HG03045 (cell line): ENCODE measurements around the gene OLA1.

Experiments used
- ATAC-seq: cut with Tn5 transposase; IDR thresholded peaks from one replicate; pipeline ENCODE4 v1.9.1; 2021; ENCODE audit warnings: mild to moderate bottlenecking, moderate library complexity; ENCODE audit not compliant: unreplicated experiment

Gene OLA1

GRCh38 chr2:174038462-174038861 is 209.9 kb downstream of the OLA1 start:
- ATAC-seq = no peak

- ATAC-seq = no peak
Observed at GRCh38 chr2:174036825-174037224, 211.5 kb downstream of the OLA1 start.

DNA sequence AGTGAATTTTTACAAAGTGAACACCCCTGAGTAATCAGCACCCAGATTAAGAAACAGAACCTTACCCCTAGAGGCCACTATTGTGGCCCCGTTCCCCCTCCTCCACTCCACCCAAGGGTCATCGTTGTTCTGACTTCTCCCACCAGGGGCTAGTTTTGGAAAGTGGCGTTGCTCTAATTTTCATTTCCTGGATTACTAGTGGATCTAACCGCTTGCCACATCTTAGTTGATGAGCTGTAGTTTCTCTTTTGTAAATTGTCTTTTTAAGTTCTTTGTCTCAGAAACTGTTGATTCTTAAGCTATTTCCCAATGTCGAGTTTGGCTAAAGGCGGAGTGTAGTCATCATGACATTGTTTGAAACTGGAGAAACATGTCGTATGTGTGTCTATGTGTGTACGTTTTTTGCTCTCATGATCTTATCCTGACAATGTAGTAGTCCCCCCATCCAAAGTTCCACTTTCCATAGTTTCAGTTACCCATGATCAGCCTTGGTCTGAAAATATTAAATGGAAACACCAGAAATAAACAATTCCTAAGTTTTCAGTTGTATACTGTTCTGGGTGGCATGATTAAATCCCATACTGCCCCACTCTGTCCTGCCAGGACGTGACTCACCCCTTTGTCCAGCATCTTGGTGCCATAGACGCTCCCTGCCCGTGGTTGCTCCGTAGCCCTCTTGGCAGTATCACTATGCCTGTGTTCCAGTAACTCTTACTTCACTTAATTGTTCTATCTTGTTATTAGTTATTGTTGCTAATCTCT is 212.2 kb downstream of the OLA1 start:
- ATAC-seq = no peak

DNA sequence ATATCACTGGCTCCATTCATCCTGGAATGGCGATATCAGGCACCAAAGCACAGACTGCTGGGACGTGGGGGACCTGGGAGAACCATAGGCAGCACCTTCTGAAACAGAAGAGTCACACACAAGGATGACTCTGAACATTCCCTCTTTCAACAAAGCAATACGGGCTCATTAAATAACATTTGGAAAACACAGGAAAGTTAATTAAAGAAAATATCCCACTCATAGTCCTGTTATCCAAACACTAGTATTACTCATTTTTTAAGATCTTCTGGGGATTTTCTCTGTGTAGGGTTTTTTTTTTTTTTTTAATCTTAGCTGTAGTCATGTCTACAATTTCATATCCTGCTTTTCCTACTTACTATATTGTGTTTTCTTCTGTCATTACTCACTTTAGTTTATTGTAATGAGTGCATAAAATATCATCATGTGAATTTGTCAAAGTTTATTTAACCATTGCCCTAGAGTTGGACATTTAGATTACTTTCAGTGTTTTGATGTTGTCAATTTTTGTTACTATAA is 213.2 kb downstream of the OLA1 start:
- ATAC-seq = no peak

DNA sequence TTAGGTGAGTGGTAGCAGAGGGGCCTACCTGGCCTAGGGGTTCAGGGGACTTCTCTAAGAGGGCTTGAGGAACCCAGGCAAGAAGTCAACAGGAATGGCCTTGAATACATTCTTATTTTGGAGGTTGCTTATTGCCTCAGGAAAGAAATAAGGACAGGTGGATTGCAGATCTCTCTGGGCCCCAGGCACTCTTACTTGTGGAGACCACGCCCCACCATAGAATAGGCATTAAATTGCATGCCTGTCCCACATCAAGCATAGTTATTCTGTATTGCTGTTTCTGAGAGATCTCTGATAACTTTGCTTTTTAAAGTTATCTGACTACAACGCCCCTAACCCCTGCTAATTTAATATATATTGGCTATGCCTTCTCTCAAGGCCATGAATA is 215.2 kb downstream of the OLA1 start:
- ATAC-seq = no peak

- ATAC-seq = no peak
Observed at GRCh38 chr2:174031226-174031625, 217.1 kb downstream of the OLA1 start.

- ATAC-seq = no peak
Observed at GRCh38 chr2:174028935-174029334, 219.4 kb downstream of the OLA1 start.

- no peak for ATAC-seq
Observed at GRCh38 chr2:174027956-174028355, 220.4 kb downstream of the OLA1 start.

- no peak for ATAC-seq
Observed at GRCh38 chr2:174026122-174026845, 222.0 kb downstream of the OLA1 start.

DNA sequence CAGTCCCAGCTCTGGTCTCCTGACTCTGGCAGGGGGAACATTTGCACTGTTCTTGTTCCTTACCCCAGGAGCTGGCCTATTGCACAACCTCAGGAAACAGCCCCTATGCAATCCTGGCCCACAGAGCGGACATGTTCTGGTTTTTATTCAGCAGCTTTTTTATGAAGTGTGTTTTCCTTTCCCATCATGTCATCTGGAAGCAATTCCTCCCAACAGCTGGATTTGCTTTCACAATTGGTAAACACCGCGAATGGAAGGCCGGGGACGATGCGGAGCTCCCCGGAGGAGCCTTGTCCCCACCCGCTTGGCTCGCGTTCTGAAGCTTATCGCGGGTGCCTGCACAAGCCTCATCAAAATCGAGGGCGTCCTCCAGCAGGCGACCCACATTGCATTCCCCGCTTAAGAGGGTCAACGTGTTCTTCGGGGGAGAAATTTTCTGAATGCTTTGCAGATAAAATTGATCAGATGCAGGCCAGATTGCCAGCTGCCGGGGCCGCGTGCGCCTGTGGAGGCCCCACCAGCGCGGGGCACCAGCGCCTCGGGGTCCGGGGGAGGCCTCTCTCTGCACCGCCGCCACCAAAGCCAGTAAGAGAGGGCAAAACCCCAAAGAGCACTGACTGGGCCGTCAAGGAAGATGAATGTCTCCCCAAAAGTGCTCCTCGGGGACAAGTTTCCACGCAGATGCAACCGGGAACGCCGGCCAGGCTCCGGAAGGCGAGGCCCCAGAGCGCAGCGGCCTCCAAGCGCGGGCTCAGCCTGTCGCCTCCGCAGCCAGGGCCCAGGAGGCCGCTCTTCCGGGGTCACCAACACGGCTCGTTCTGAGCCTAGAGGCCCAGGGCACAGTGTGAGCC is 222.8 kb downstream of the OLA1 start:
- no peak for ATAC-seq

GRCh38 chr2:174024524-174025270 is 223.6 kb downstream of the OLA1 start:
- no peak for ATAC-seq

DNA sequence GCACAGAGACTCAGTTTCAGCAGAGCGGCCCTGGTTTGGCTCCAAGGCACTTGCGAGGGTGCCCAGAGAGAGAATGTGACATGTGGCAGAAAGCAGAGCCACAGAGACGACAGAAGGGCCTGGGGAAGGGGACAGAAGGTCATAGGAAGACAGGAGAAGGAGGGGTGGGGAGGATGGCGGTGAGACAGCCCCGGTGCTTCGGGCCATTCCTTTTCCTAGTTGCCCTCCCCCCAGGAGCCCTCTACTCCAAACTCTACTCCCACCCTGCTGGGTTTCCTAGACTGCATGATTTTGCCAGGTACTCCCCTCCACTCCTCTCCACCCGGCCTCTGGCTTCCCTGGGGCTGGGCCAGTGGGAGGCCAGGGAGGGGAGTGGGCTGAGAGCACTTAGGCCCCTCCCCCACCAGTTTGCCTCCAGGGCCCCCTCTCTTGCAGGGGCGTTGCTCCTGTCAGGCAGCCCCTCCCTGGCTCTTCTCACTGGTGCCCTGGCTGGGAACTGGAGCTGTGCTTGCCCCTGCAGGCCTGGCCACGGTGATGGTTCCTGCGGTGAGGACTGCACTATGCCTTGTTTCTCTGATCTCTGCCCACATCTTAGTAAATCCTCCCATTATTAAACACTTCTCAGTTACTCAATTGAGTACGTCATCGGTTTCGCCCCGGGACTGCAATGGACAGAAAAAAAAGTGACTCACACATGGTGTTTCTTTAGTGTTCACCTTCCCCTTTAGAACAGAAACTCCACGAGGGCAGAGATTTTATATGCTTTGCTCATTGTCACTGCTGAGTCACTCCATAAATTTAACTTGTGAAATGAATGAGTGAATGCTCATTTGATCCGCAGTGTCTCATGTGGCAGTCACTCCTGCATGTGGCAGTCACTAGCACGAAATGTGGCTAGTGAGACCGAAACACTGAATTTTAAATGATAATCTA is 224.5 kb downstream of the OLA1 start:
- no peak for ATAC-seq
